ENCODE results near the gene SLC22A23. TPM values are rescaled to one million over a fixed set of nuclear protein-coding genes. Genes with fewer than 3 reads are reported as not detected.

SLC22A23 gene
- total and polyA plus RNA-seq, 2 donors (not counting 1 experiment from before 2014, with no cell fraction given): 0.18 to 1.4 TPM

DNA sequence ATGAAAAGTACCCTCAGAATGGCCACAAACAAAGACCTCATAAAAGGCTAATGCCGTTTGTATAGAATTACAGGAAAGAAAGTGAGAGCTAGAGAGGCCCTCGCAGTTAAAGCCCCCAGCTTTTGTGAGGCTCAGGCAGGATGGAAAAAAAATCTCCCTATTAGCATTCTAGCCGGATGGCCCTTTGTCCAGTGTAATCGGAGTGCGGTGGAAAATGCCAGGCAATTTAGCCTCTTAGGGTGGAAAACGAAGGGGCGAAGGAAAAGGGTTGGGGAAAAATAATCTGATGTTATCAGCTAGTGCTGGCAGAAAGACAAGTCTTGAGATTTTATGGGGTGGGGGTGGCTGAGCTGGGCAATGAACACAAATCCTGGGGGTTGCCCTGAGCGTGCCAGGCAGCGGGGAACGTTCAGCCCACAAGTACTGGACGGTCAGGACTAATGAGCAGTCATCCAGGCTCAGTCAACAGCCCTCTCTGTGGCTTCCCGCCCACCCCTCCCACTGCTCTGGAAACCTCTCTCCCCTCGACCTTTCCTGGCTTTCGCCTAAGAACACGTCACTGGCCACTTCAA lies 105.7 kb downstream of the SLC22A23 start:
- TF ChIP-seq, protein P1, sequence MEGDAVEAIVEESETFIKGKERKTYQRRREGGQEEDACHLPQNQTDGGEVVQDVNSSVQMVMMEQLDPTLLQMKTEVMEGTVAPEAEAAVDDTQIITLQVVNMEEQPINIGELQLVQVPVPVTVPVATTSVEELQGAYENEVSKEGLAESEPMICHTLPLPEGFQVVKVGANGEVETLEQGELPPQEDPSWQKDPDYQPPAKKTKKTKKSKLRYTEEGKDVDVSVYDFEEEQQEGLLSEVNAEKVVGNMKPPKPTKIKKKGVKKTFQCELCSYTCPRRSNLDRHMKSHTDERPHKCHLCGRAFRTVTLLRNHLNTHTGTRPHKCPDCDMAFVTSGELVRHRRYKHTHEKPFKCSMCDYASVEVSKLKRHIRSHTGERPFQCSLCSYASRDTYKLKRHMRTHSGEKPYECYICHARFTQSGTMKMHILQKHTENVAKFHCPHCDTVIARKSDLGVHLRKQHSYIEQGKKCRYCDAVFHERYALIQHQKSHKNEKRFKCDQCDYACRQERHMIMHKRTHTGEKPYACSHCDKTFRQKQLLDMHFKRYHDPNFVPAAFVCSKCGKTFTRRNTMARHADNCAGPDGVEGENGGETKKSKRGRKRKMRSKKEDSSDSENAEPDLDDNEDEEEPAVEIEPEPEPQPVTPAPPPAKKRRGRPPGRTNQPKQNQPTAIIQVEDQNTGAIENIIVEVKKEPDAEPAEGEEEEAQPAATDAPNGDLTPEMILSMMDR (IDR thresholded peaks at IDR 0.05): no peak
- no peak for TF ChIP-seq EZH2 (IDR thresholded peaks at IDR 0.05; ENCODE audit: borderline replicate concordance, insufficient read depth, low read depth, low read length, poor library complexity, severe bottlenecking)
- DNase-seq: no peak
- peaks cover 16 to 26% of the 10 kb centered on the region in 2 donors for H3K4me1 ChIP-seq (ENCODE audit: control insufficient read depth in 2 of 2, insufficient read depth in 2 of 2, low read length in 2 of 2)
- H2AFZ ChIP-seq (ENCODE audit: insufficient read depth, low read depth, low read length, poor library complexity, severe bottlenecking): no peak overlapping the region
- no peak overlapping the region for H3K27ac Mint-ChIP-seq
- H3K9me3 Mint-ChIP-seq (ENCODE audit: insufficient read depth): no peaks in the 10 kb centered on the region
- no peaks in the 10 kb centered on the region for H3K9me3 ChIP-seq (ENCODE audit: control extremely low read depth in 1 of 3, control insufficient read depth in 2 of 3, insufficient read depth in 1 of 3, low read length in 2 of 3)
- peaks cover 0 to 7% (median 2%) of the 10 kb centered on the region in 4 experiments for H3K27me3 ChIP-seq (replicated peaks in 1 of 4; ENCODE audit: control extremely low read depth in 1 of 4, control insufficient read depth in 3 of 4, insufficient read depth in 4 of 4, low read length in 3 of 4)
- no peak overlapping the region for H3K4me2 ChIP-seq (replicated peaks; ENCODE audit: low read depth, low read length, poor library complexity, severe bottlenecking)
- H3K27ac ChIP-seq (ENCODE audit: low read length in 2 of 2): no peak overlapping the region
- H3K4me3 Mint-ChIP-seq: no peak overlapping the region
- intact Hi-C loops (cut with micrococcal nuclease): loop anchor here (10.0 kb wide), 2 partner anchors 1424 to 1654 kb away; partner anchors contain the start of genes CDYL and RPP40
- H3K79me2 ChIP-seq (ENCODE audit: control insufficient read depth, insufficient read depth, low read length): no peaks in the 10 kb centered on the region
- no peak for ATAC-seq (ENCODE audit: low read depth)
- H3K4me1 Mint-ChIP-seq: peaks cover 34% of the 10 kb centered on the region
- H4K20me1 ChIP-seq (ENCODE audit: control insufficient read depth, insufficient read depth, low read length, poor library complexity, severe bottlenecking): no peaks in the 10 kb centered on the region
- 83% methylated on average over 8 of the region's 15 CpGs for WGBS (ENCODE audit: insufficient coverage)
- ChIA-PET CTCF (no interaction called here), POLR2A (interaction anchor here (0.7 kb wide), 1 partner anchor 40 kb away, joined by 3 read pairs; no protein-coding TSS in a partner anchor)
- no peaks in the 10 kb centered on the region for H3K36me3 ChIP-seq (replicated peaks in 1 of 2; ENCODE audit: control extremely low read depth in 1 of 2, control insufficient read depth in 1 of 2, extremely low read depth in 1 of 2, insufficient read depth in 2 of 2, low read length in 1 of 2)
- H3K4me3 ChIP-seq (ENCODE audit: control extremely low read depth in 1 of 5, extremely low read depth in 1 of 5, insufficient read depth in 1 of 5, low read depth in 2 of 5, low read length in 4 of 5): no peak overlapping the region
- no peak overlapping the region for H3K9ac ChIP-seq (ENCODE audit: low read length)
- peaks cover 15% of the 10 kb centered on the region for H3K27me3 Mint-ChIP-seq

DNA sequence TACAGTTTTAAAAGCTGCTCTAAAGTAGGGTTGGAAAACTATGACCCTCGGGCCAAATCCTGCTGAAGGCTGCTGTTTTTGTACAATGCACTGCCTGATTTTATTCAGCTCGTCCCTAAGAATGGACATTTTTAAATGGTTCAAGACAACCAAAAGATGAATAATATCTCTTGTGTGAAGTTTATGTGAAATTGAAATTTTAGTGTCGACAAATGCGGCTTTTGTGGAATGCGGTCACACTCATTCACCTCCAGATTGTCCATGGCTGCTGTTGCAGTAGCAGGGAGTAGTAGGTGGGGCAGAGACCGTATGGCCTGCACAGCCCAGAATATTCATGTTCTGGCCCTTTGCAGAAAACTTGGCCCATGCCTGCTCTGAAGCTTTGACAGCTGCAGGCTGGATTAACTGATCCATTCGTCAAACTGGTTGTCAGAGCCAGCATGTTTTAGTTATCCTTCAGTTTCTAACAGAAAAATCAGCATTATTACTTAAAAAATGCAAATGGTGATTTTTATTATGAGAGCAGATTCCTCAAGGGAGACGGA lies 106.5 kb downstream of the SLC22A23 start:
- Histone ChIP-seq H3K4me2 (replicated peaks; ENCODE audit: low read depth, low read length, poor library complexity, severe bottlenecking) (no peak overlapping the region), H3K9ac (ENCODE audit: low read length) (no peak overlapping the region), H2AFZ (ENCODE audit: insufficient read depth, low read depth, low read length, poor library complexity, severe bottlenecking) (no peak overlapping the region), H3K27ac (ENCODE audit: low read length in 2 of 2) (no peak overlapping the region), H3K36me3 (replicated peaks in 1 of 2; ENCODE audit: control extremely low read depth in 1 of 2, control insufficient read depth in 1 of 2, extremely low read depth in 1 of 2, insufficient read depth in 2 of 2, low read length in 1 of 2) (no peaks in the 10 kb centered on the region), H4K20me1 (ENCODE audit: control insufficient read depth, insufficient read depth, low read length, poor library complexity, severe bottlenecking) (no peaks in the 10 kb centered on the region), H3K27me3 (replicated peaks in 1 of 4; ENCODE audit: control extremely low read depth in 1 of 4, control insufficient read depth in 3 of 4, insufficient read depth in 4 of 4, low read length in 3 of 4) (peaks cover 0 to 7% (median 2%) of the 10 kb centered on the region in 4 experiments), H3K4me1 (ENCODE audit: control insufficient read depth in 2 of 2, insufficient read depth in 2 of 2, low read length in 2 of 2) (peaks cover 13 to 26% of the 10 kb centered on the region in 2 donors), H3K9me3 (ENCODE audit: control extremely low read depth in 1 of 3, control insufficient read depth in 2 of 3, insufficient read depth in 1 of 3, low read length in 2 of 3) (no peaks in the 10 kb centered on the region), H3K4me3 (ENCODE audit: control extremely low read depth in 1 of 5, extremely low read depth in 1 of 5, insufficient read depth in 1 of 5, low read depth in 2 of 5, low read length in 4 of 5) (no peak overlapping the region), H3K79me2 (ENCODE audit: control insufficient read depth, insufficient read depth, low read length) (no peaks in the 10 kb centered on the region)
- Mint-ChIP-seq H3K9me3 (ENCODE audit: insufficient read depth) (no peaks in the 10 kb centered on the region), H3K4me3 (no peak overlapping the region), H3K4me1 (peaks cover 32% of the 10 kb centered on the region), H3K27me3 (peaks cover 19% of the 10 kb centered on the region), H3K27ac (no peak overlapping the region)
- CTCF ChIA-PET: no interaction called here
- DNase-seq (no peak), ATAC-seq (ENCODE audit: low read depth) (no peak)
- POLR2A ChIA-PET: no interaction called here
- intact Hi-C loops (cut with micrococcal nuclease): loop anchor here (10.0 kb wide), 2 partner anchors 1424 to 1654 kb away; partner anchors contain the start of genes CDYL and RPP40
- 85% methylated on average over 6 of the region's 8 CpGs for WGBS (ENCODE audit: insufficient coverage)
- TF ChIP-seq, protein P1 (IDR thresholded peaks at IDR 0.05): no peak
- no peak for TF ChIP-seq EZH2 (IDR thresholded peaks at IDR 0.05; ENCODE audit: borderline replicate concordance, insufficient read depth, low read depth, low read length, poor library complexity, severe bottlenecking)
